ENCODE data around the gene PSG5.
"Not testable (repeated sequence)": the region's sequence is repeated elsewhere in the genome, so short reads cannot be mapped to it uniquely, and the experiment has no call there.

Gene PSG5

GRCh38 chr19:43224855-43225253 is 38.5 kb upstream of the PSG5 start:
- Histone ChIP-seq H3K4me1 (ENCODE audit: control insufficient read depth, low read length) (no peaks in the 10 kb centered on the region), H3K27ac (ENCODE audit: low read depth, low read length) (no peak overlapping the region), H3K9me3 (ENCODE audit: control insufficient read depth, insufficient read depth, low read length) (peaks cover 14% of the 10 kb centered on the region), H3F3A (ENCODE audit: control insufficient read depth, insufficient read depth) (no peaks in the 10 kb centered on the region), H3K27me3 (ENCODE audit: control insufficient read depth, low read length) (no peaks in the 10 kb centered on the region), H4K20me1 (ENCODE audit: control insufficient read depth, insufficient read depth, low read depth, low read length) (no peaks in the 10 kb centered on the region), H3K9me2 (replicated peaks; ENCODE audit: control insufficient read depth, low read length) (no peaks in the 10 kb centered on the region), H3K36me3 (ENCODE audit: control insufficient read depth, low read length) (no peaks in the 10 kb centered on the region), H3K4me3 (ENCODE audit: low read length) (no peak overlapping the region), H3K4me2 (ENCODE audit: low read length) (no peak overlapping the region), H3K79me2 (ENCODE audit: control insufficient read depth, low read length) (no peaks in the 10 kb centered on the region)
- no peak for TF ChIP-seq CTCF (IDR thresholded peaks at IDR 0.05; ENCODE audit: low read depth, low read length, poor library complexity, severe bottlenecking)
- no peak for TF ChIP-seq EZH2phosphoT487 (IDR thresholded peaks at IDR 0.05; ENCODE audit: borderline replicate concordance, low read length)

- not testable (repeated sequence) for H3K4me2 ChIP-seq (ENCODE audit: low read length); H3K27ac ChIP-seq (ENCODE audit: low read depth, low read length); H3K9me2 ChIP-seq (replicated peaks; ENCODE audit: control insufficient read depth, low read length); H3K4me3 ChIP-seq (ENCODE audit: low read length); H3F3A ChIP-seq (ENCODE audit: control insufficient read depth, insufficient read depth); H3K36me3 ChIP-seq (ENCODE audit: control insufficient read depth, low read length); H3K79me2 ChIP-seq (ENCODE audit: control insufficient read depth, low read length); H3K4me1 ChIP-seq (ENCODE audit: control insufficient read depth, low read length); H4K20me1 ChIP-seq (ENCODE audit: control insufficient read depth, insufficient read depth, low read depth, low read length); H3K27me3 ChIP-seq (ENCODE audit: control insufficient read depth, low read length)
- H3K9me3 ChIP-seq (ENCODE audit: control insufficient read depth, insufficient read depth, low read length): peaks cover 11% of the 10 kb centered on the region
Measured at GRCh38 chr19:43224201-43224854, 38.0 kb upstream of the PSG5 start.

GRCh38 chr19:43221891-43222290 is 35.6 kb upstream of the PSG5 start:
- H3K4me1 ChIP-seq (ENCODE audit: control insufficient read depth, low read length); H4K20me1 ChIP-seq (ENCODE audit: control insufficient read depth, insufficient read depth, low read depth, low read length); H3K4me3 ChIP-seq (ENCODE audit: low read length); H3K36me3 ChIP-seq (ENCODE audit: control insufficient read depth, low read length); H3K79me2 ChIP-seq (ENCODE audit: control insufficient read depth, low read length); H3K4me2 ChIP-seq (ENCODE audit: low read length); H3F3A ChIP-seq (ENCODE audit: control insufficient read depth, insufficient read depth); H3K9me3 ChIP-seq (ENCODE audit: control insufficient read depth, insufficient read depth, low read length); H3K27me3 ChIP-seq (ENCODE audit: control insufficient read depth, low read length); H3K9me2 ChIP-seq (replicated peaks; ENCODE audit: control insufficient read depth, low read length); H3K27ac ChIP-seq (ENCODE audit: low read depth, low read length): not testable (repeated sequence)

- not testable (repeated sequence) for H3K36me3 ChIP-seq (ENCODE audit: control insufficient read depth, low read length); H3K4me1 ChIP-seq (ENCODE audit: control insufficient read depth, low read length); H3F3A ChIP-seq (ENCODE audit: control insufficient read depth, insufficient read depth); H3K4me2 ChIP-seq (ENCODE audit: low read length); H4K20me1 ChIP-seq (ENCODE audit: control insufficient read depth, insufficient read depth, low read depth, low read length); H3K4me3 ChIP-seq (ENCODE audit: low read length); H3K27me3 ChIP-seq (ENCODE audit: control insufficient read depth, low read length); H3K27ac ChIP-seq (ENCODE audit: low read depth, low read length); H3K9me3 ChIP-seq (ENCODE audit: control insufficient read depth, insufficient read depth, low read length); H3K9me2 ChIP-seq (replicated peaks; ENCODE audit: control insufficient read depth, low read length); H3K79me2 ChIP-seq (ENCODE audit: control insufficient read depth, low read length)
Measured at GRCh38 chr19:43219136-43219535, 32.8 kb upstream of the PSG5 start.

GRCh38 chr19:43215881-43216280 is 29.5 kb upstream of the PSG5 start:
- H3K79me2 ChIP-seq (ENCODE audit: control insufficient read depth, low read length); H3K9me2 ChIP-seq (replicated peaks; ENCODE audit: control insufficient read depth, low read length); H3K4me3 ChIP-seq (ENCODE audit: low read length); H3K27me3 ChIP-seq (ENCODE audit: control insufficient read depth, low read length); H4K20me1 ChIP-seq (ENCODE audit: control insufficient read depth, insufficient read depth, low read depth, low read length); H3K4me2 ChIP-seq (ENCODE audit: low read length); H3K27ac ChIP-seq (ENCODE audit: low read depth, low read length); H3K9me3 ChIP-seq (ENCODE audit: control insufficient read depth, insufficient read depth, low read length); H3K4me1 ChIP-seq (ENCODE audit: control insufficient read depth, low read length); H3F3A ChIP-seq (ENCODE audit: control insufficient read depth, insufficient read depth); H3K36me3 ChIP-seq (ENCODE audit: control insufficient read depth, low read length): not testable (repeated sequence)

All from DOHH2 (cell line).